ENCODE results near the gene PTGER4.
"Not testable (repeated sequence)": the region's sequence is repeated elsewhere in the genome, so short reads cannot be mapped to it uniquely, and the experiment has no call there.

The PTGER4 gene

DNA sequence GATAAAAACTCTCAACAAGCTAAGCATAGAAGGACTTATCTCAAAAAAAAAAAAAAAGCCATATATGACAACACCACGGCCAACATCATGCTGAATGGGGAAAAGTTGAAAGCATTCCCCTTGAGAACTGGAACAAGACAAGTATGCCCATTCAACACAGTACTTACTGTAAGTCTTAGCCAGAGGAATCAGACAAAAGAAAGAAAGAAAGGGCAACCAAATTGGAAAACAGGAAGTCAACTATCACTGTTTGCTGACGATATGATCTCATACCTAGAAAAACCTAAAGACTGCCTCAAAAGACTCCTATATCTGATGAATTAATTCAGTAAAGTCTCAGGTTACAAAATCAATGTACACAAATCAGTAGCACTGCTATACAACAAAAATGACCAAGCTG, 24.6 kb upstream of the PTGER4 start:
- Mint-ChIP-seq H3K4me1 (ENCODE audit: low read depth) (peaks cover 35% of the 10 kb centered on the region), H3K9me3 (no peaks in the 10 kb centered on the region), H3K27ac (no peak overlapping the region), H3K36me3 (ENCODE audit: low read depth) (no peaks in the 10 kb centered on the region), H3K4me3 (no peak overlapping the region), H3K27me3 (no peaks in the 10 kb centered on the region)
- intact Hi-C loops (cut with micrococcal nuclease), result no loop called here

GRCh38 chr5:40656091-40656490, 23.6 kb upstream of the PTGER4 start:
- intact Hi-C loops (cut with micrococcal nuclease); H3K4me3 Mint-ChIP-seq; H3K36me3 Mint-ChIP-seq (ENCODE audit: low read depth); H3K27me3 Mint-ChIP-seq; H3K9me3 Mint-ChIP-seq; H3K27ac Mint-ChIP-seq: not testable (repeated sequence)
- peaks cover 29% of the 10 kb centered on the region for H3K4me1 Mint-ChIP-seq (ENCODE audit: low read depth)

DNA sequence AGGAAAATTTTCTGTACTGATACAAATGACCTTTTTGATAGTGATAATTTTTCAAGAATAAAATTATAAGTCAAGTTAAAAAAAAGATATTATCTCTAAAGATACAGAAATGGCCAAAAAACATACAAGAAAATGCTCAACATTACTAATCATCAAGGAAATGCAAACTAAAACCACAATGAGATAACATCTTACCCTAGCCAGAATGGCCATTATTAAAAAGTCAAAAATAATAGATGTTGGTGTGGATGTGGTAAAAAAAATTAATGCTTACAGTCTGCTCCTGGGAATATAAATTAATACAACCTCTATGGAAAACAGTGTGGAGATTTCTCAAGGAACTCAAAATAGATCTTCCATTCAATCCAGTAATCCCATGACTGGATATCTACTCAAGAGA, 22.9 kb upstream of the PTGER4 start:
- no peak overlapping the region for H3K27ac Mint-ChIP-seq
- no peak overlapping the region for H3K4me3 Mint-ChIP-seq
- intact Hi-C loops (cut with micrococcal nuclease), result no loop called here
- H3K4me1 Mint-ChIP-seq (ENCODE audit: low read depth), result peaks cover 29% of the 10 kb centered on the region
- H3K27me3 Mint-ChIP-seq, result no peaks in the 10 kb centered on the region
- H3K9me3 Mint-ChIP-seq, result no peaks in the 10 kb centered on the region
- no peaks in the 10 kb centered on the region for H3K36me3 Mint-ChIP-seq (ENCODE audit: low read depth)

DNA sequence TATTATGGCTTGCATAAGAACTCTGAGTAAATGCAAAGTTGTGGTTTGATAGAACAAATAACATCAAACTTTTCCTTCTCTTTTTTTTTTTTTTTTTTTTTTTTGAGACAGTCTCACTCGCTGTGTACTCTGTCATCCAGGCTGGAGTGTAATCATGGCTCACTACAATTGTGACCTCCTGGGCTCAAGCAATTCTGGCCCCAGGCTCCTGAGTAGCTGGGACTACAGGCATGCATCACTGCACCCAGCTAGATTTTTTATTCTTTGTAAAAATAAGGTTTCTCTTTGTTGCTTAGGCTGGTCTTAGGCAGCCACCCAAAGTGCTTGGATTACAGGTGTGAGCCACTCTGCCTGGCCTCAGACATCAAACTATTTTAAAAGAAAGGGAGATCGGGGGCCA, 19.0 kb upstream of the PTGER4 start:
- intact Hi-C loops (cut with micrococcal nuclease), result no loop called here
- no peak overlapping the region for H3K4me3 Mint-ChIP-seq
- no peaks in the 10 kb centered on the region for H3K36me3 Mint-ChIP-seq (ENCODE audit: low read depth)
- H3K27me3 Mint-ChIP-seq, result no peaks in the 10 kb centered on the region
- H3K4me1 Mint-ChIP-seq (ENCODE audit: low read depth), result peaks cover 2% of the 10 kb centered on the region
- H3K27ac Mint-ChIP-seq, result no peak overlapping the region
- H3K9me3 Mint-ChIP-seq, result no peaks in the 10 kb centered on the region

DNA sequence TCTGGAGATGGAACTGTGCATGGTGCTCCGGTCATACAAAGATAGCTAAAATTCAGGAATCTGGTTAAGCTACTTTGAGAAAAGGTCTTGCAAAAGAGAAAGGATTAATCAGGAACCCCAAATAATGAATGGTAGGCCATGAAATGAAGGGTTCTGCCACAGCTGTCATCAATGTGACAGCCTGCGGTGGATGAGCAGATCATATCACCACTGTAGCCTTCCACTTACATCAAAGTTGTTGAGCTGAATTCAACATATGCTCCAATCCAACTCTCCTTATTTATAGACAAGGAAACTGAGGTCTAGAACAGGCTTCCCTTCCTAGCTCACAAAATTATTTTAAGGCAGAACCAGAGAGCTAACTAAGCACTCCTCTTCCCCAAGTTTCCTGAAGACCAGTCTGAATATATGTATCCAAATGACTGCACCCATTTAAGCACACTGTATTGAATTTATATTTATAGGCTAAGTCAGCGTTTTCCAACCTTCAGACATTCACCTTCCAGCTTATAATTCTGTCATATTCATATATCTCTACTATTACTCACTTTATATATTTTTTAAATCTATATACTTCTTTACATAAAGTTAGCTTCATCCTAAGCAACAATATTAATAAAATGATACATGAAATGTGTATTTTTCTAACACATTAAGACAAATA, 13.9 kb upstream of the PTGER4 start:
- intact Hi-C loops (cut with micrococcal nuclease), result no loop called here
- no peaks in the 10 kb centered on the region for H3K27me3 Mint-ChIP-seq
- peaks cover 23% of the 10 kb centered on the region for H3K4me1 Mint-ChIP-seq (ENCODE audit: low read depth)
- no peaks in the 10 kb centered on the region for H3K9me3 Mint-ChIP-seq
- no peaks in the 10 kb centered on the region for H3K36me3 Mint-ChIP-seq (ENCODE audit: low read depth)
- H3K4me3 Mint-ChIP-seq, result no peak overlapping the region
- no peak overlapping the region for H3K27ac Mint-ChIP-seq

DNA sequence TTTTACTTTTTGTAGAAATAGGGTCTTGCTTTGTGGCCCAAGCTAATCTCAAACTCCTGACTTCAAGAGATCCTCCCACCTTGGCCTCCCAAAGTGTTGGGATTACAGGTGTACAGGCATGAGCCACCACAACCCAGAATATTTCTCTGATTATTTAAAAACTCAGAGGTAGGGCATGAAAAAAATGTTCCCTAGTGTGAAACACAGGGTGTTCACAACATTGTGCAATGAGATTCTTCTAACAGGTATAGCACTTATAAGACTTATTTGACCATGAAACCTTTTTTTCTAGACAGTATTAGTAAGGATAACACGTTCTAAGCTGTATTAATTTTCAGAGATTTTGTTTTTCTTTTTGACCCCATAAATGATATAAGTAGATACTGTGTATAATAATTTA, 13.1 kb upstream of the PTGER4 start:
- intact Hi-C loops (cut with micrococcal nuclease), result no loop called here
- Mint-ChIP-seq H3K4me1 (ENCODE audit: low read depth) (peaks cover 27% of the 10 kb centered on the region), H3K27me3 (no peaks in the 10 kb centered on the region), H3K9me3 (no peaks in the 10 kb centered on the region), H3K27ac (no peak overlapping the region), H3K4me3 (no peak overlapping the region), H3K36me3 (ENCODE audit: low read depth) (no peaks in the 10 kb centered on the region)

DNA sequence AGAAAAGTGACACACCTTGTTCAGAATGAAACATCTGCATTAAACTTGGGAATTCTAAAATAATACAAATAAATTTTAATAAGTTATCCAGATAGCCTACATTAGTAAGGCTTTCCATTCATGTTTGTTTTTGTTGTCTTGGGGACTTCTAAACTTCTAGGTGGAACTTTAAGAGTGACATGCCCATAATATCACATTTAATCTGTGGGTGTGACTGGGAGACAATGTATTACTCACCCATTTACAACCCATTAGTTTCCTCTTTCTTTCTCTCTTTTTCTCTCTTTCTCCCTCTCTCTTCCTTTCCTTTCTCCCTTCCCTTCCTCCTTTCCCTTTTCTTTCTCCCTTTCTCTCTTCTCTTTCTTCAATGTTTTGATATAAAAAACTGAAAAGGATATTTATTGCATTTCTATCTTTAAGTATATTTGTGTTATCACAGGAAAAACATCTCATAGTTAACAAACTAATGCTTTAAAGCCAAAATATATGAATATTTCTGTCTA, 12.5 kb upstream of the PTGER4 start:
- H3K27me3 Mint-ChIP-seq, result no peaks in the 10 kb centered on the region
- peaks cover 27% of the 10 kb centered on the region for H3K4me1 Mint-ChIP-seq (ENCODE audit: low read depth)
- no peaks in the 10 kb centered on the region for H3K9me3 Mint-ChIP-seq
- no peak overlapping the region for H3K27ac Mint-ChIP-seq
- intact Hi-C loops (cut with micrococcal nuclease), result no loop called here
- H3K36me3 Mint-ChIP-seq (ENCODE audit: low read depth), result no peaks in the 10 kb centered on the region
- no peak overlapping the region for H3K4me3 Mint-ChIP-seq

DNA sequence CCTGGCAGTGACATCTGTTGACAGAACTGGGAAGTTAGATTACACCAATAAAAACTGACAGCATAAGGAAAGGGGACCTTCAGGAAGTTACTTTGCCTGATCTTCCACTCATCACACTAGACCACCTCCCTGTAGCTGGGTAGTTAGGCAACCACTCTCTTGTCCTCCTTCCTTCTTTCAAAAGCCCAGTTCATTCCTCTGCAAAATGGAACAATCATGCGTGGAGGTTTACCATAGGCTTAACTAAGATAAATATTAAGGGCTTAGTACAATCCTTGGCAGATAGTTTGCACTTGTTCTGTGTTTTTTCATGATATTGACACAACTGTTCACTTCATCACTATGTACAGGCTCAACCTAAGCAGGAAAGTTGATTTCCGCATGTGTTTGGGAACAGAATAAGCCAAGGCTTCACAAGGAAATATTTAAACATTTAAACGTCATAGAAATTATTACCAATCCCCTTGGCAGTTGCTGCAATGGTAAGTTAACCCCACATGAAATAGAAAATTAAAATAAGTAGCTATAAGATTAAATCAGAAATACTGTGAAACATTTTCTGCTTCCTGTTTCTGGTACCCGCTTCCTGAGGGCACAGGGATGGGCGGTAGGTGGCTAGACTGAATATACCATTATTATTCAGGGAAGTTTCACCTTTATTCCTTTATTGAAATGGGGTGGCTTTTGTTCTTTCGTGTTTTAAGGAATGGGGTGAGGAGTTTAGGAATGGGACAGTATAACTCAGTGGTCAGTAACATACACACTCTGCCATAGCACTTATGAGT, 9.9 kb upstream of the PTGER4 start:
- H3K27me3 Mint-ChIP-seq, result no peaks in the 10 kb centered on the region
- no peak overlapping the region for H3K4me3 Mint-ChIP-seq
- H3K9me3 Mint-ChIP-seq, result no peaks in the 10 kb centered on the region
- H3K4me1 Mint-ChIP-seq (ENCODE audit: low read depth), result peaks cover 49% of the 10 kb centered on the region
- intact Hi-C loops (cut with micrococcal nuclease), result loop anchor here (5.0 kb wide), 1 partner anchor 67 kb away; no protein-coding TSS in a partner anchor
- peak overlapping the region; percentile 32 for H3K27ac Mint-ChIP-seq
- no peaks in the 10 kb centered on the region for H3K36me3 Mint-ChIP-seq (ENCODE audit: low read depth)

DNA sequence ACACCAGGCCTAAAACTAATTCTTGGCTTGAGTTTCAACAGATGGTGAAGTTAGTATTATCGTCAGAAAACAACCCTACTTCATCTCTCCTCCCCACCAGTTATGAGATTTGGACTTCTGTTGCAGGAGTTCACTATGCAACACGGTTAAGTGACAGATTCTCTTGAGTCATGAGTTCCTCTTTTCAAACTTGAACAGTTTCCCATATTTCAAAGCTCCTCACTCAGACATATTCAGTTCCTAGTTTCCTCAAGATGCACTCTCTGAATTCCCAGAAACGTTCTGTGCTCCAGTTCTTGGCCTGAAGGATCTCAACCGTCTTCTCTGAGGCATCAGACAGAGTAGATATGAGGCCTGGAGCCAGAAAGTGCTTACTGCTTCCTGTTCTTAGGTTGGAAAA, 7.3 kb upstream of the PTGER4 start:
- H3K9me3 Mint-ChIP-seq, result no peaks in the 10 kb centered on the region
- H3K4me3 Mint-ChIP-seq, result peak overlapping the region; percentile 44
- peak overlapping the region; percentile 70 for H3K27ac Mint-ChIP-seq
- peaks cover 59% of the 10 kb centered on the region for H3K4me1 Mint-ChIP-seq (ENCODE audit: low read depth)
- H3K27me3 Mint-ChIP-seq, result no peaks in the 10 kb centered on the region
- H3K36me3 Mint-ChIP-seq (ENCODE audit: low read depth), result no peaks in the 10 kb centered on the region
- intact Hi-C loops (cut with micrococcal nuclease), result loop anchor here (5.0 kb wide), 1 partner anchor 70 kb away; no protein-coding TSS in a partner anchor

DNA sequence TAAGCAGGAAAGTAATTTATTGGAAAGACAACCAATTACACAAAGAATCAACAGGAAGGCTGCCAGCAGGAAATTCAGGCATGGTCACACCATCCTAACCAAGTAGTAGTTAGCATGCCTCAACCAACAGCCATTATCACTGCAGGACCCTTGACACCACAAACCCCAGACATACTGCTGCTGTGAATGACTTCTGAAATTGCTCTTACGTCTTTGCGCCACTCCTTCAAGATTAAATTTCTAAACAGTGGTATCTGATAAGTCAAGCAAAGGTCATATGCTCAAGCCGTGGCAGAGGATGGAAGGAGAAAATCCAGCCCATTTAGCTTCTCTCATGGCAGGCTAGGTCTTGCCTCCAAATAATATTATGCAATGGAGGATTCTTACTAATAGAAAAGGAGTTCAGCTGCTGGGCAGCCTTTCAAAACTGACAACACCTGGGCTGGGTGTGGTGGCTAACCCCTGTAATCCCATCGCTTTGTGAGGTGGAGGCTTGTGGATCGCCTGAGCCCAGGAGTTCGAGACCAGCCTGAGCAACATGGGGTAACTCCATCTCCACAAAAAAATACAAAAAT, 5.0 kb upstream of the PTGER4 start:
- peaks cover 55% of the 10 kb centered on the region for H3K4me1 Mint-ChIP-seq (ENCODE audit: low read depth)
- H3K36me3 Mint-ChIP-seq (ENCODE audit: low read depth), result peaks cover 13% of the 10 kb centered on the region
- H3K27ac Mint-ChIP-seq, result no peak overlapping the region
- intact Hi-C loops (cut with micrococcal nuclease), result loop anchor here (5.0 kb wide), 1 partner anchor 72 kb away; no protein-coding TSS in a partner anchor
- no peaks in the 10 kb centered on the region for H3K27me3 Mint-ChIP-seq
- no peaks in the 10 kb centered on the region for H3K9me3 Mint-ChIP-seq
- H3K4me3 Mint-ChIP-seq, result no peak overlapping the region

GRCh38 chr5:40675396-40676133, 4.2 kb upstream of the PTGER4 start:
- peaks cover 21% of the 10 kb centered on the region for H3K36me3 Mint-ChIP-seq (ENCODE audit: low read depth)
- intact Hi-C loops (cut with micrococcal nuclease), result no loop called here
- no peak overlapping the region for H3K4me3 Mint-ChIP-seq
- H3K4me1 Mint-ChIP-seq (ENCODE audit: low read depth), result peaks cover 52% of the 10 kb centered on the region
- H3K27me3 Mint-ChIP-seq, result no peaks in the 10 kb centered on the region
- no peak overlapping the region for H3K27ac Mint-ChIP-seq
- H3K9me3 Mint-ChIP-seq, result no peaks in the 10 kb centered on the region

GRCh38 chr5:40676613-40677343, 2.9 kb upstream of the PTGER4 start:
- Mint-ChIP-seq H3K4me3 (peak overlapping the region; percentile 30), H3K4me1 (ENCODE audit: low read depth) (peaks cover 54% of the 10 kb centered on the region), H3K36me3 (ENCODE audit: low read depth) (peaks cover 33% of the 10 kb centered on the region), H3K9me3 (no peaks in the 10 kb centered on the region), H3K27ac (peak overlapping the region; percentile 93), H3K27me3 (no peaks in the 10 kb centered on the region)
- intact Hi-C loops (cut with micrococcal nuclease), result no loop called here

- Mint-ChIP-seq H3K4me3 (peak overlapping the region; percentile 30), H3K27ac (peak overlapping the region; percentile 93), H3K36me3 (ENCODE audit: low read depth) (peaks cover 40% of the 10 kb centered on the region), H3K4me1 (ENCODE audit: low read depth) (peaks cover 58% of the 10 kb centered on the region), H3K9me3 (no peaks in the 10 kb centered on the region), H3K27me3 (no peaks in the 10 kb centered on the region)
- intact Hi-C loops (cut with micrococcal nuclease), result no loop called here
Measured at GRCh38 chr5:40677456-40677855, 2.3 kb upstream of the PTGER4 start.
